CD8-positive, alpha-beta memory T cell (primary cell): ENCODE results near the gene P2RX5. TPM values are rescaled to one million over a fixed set of nuclear protein-coding genes. Genes with fewer than 3 reads are reported as not detected.

Experiments
- CTCF ChIA-PET: fragments of 350-600 bp; sonication (Branson Sonifier 250); formaldehyde crosslinking; loops from one replicate; lab custom pipeline; 2021; ENCODE audit warnings: antibody characterized with exemption; lab: Charles Lee
- POLR2A ChIA-PET: fragments of 350-600 bp; sonication (Branson Sonifier 250); formaldehyde crosslinking; loops from one replicate; lab custom pipeline; 2021; ENCODE audit warnings: antibody characterized with exemption; lab: Charles Lee
- DNase-seq, 5 donors: peaks; one replicate each; pipeline versions ENCODE4 v3.0.0 to v3.0.0-alpha.2; 2020 to 2022; ENCODE audit warnings: mixed read lengths in 1 of 5
- H3K27ac ChIP-seq: one replicate; pipeline ENCODE4 v1.7.0; 2013; ENCODE audit warnings: low read depth, mild to moderate bottlenecking, low read length, moderate library complexity
- H3K27me3 ChIP-seq: 2 replicates; pipeline ENCODE4 v1.7.0; 2013; ENCODE audit warnings: low read length, mild to moderate bottlenecking; ENCODE audit not compliant: insufficient read depth, poor library complexity, severe bottlenecking
- H3K36me3 ChIP-seq: 2 replicates; pipeline ENCODE4 v1.7.0; 2013; ENCODE audit warnings: mild to moderate bottlenecking, low read length, moderate library complexity; ENCODE audit not compliant: insufficient read depth
- H3K4me1 ChIP-seq: 2 replicates; pipeline ENCODE4 v1.7.0; 2013; ENCODE audit warnings: mild to moderate bottlenecking, low read length, moderate library complexity; ENCODE audit not compliant: insufficient read depth
- H3K4me3 ChIP-seq: 2 replicates; pipeline ENCODE4 v1.7.0; 2013; ENCODE audit warnings: mild to moderate bottlenecking, low read length
- H3K9me3 ChIP-seq: 2 replicates; pipeline ENCODE4 v1.7.0; 2013; ENCODE audit warnings: mild to moderate bottlenecking, low read length
- H3K27ac Mint-ChIP-seq, 8 donors: one replicate each; pipeline ENCODE4 v1.8.0; 2020 to 2021; ENCODE audit warnings: mixed read lengths in 8 of 8, mild to moderate bottlenecking in 6 of 8, inconsistent platforms in 3 of 8, moderate library complexity in 3 of 8
- H3K27me3 Mint-ChIP-seq, 2 donors: one replicate each; pipeline ENCODE4 v1.8.0; 2020 to 2021; ENCODE audit warnings: mixed read lengths in 2 of 2, mild to moderate bottlenecking in 1 of 2, moderate library complexity in 1 of 2
- H3K36me3 Mint-ChIP-seq, 3 donors: one replicate each; pipeline ENCODE4 v1.8.0; 2020 to 2021; ENCODE audit warnings: mixed read lengths in 3 of 3, inconsistent platforms in 1 of 3, mild to moderate bottlenecking in 1 of 3
- H3K4me1 Mint-ChIP-seq, 3 donors: one replicate each; pipeline ENCODE4 v1.8.0; 2020 to 2021; ENCODE audit warnings: mixed read lengths in 3 of 3, inconsistent platforms in 1 of 3, mild to moderate bottlenecking in 1 of 3
- H3K4me3 Mint-ChIP-seq, 7 donors: one replicate each; pipeline ENCODE4 v1.8.0; 2020 to 2021; ENCODE audit warnings: mixed read lengths in 7 of 7, mild to moderate bottlenecking in 6 of 7, moderate library complexity in 4 of 7, inconsistent platforms in 2 of 7
- H3K9me3 Mint-ChIP-seq, 5 donors: one replicate each; pipeline ENCODE4 v1.8.0; 2020 to 2022; ENCODE audit warnings: mixed read lengths in 5 of 5, mild to moderate bottlenecking in 3 of 5, moderate library complexity in 2 of 5, inconsistent platforms in 1 of 5
- polyA plus RNA-seq: library from polyadenylated mRNA; unstranded; fragments of 300-500 nt; fragmentation: Illumina TruSeq; gene quantifications from one replicate; pipeline ENCODE4 v1.2.3, GENCODE V29; 2021
- total RNA-seq, 2 experiments: library from RNA; stranded (reverse); gene quantifications; one replicate each; pipeline ENCODE4 v1.2.3, GENCODE V29; 2021

Gene P2RX5
- total and polyA plus RNA-seq, 3 experiments from 2014 or later: 9.8 to 37.4 (median 12.0) TPM

- Mint-ChIP-seq H3K36me3 (peaks cover 0 to 8% (median 0%) of the 10 kb centered on the region in 3 donors), H3K4me1 (peaks cover 10 to 14% (median 10%) of the 10 kb centered on the region in 3 donors), H3K4me3 (no peak overlapping the region), H3K27ac (peak overlapping the region in 1 of 8 donors; percentile 87), H3K9me3 (no peaks in the 10 kb centered on the region), H3K27me3 (no peaks in the 10 kb centered on the region)
- POLR2A ChIA-PET: no interaction called here
- Histone ChIP-seq H3K9me3 (no peaks in the 10 kb centered on the region), H3K36me3 (no peaks in the 10 kb centered on the region), H3K27me3 (no peaks in the 10 kb centered on the region), H3K4me1 (peaks cover 7% of the 10 kb centered on the region), H3K27ac (no peak overlapping the region), H3K4me3 (no peak overlapping the region)
- no peak for DNase-seq
- CTCF ChIA-PET: no interaction called here
Observed at GRCh38 chr17:3663102-3664011, 32.6 kb downstream of the P2RX5 start.

- Mint-ChIP-seq H3K9me3 (no peaks in the 10 kb centered on the region), H3K27ac (no peak overlapping the region), H3K27me3 (no peaks in the 10 kb centered on the region), H3K4me3 (no peak overlapping the region), H3K36me3 (peaks cover 0 to 10% (median 0%) of the 10 kb centered on the region in 3 donors), H3K4me1 (no peaks in the 10 kb centered on the region)
- Histone ChIP-seq H3K36me3 (no peaks in the 10 kb centered on the region), H3K9me3 (no peaks in the 10 kb centered on the region), H3K4me3 (no peak overlapping the region), H3K27me3 (no peaks in the 10 kb centered on the region), H3K4me1 (no peaks in the 10 kb centered on the region), H3K27ac (no peak overlapping the region)
- ChIA-PET CTCF (no interaction called here), POLR2A (no interaction called here)
- no peak for DNase-seq
Observed at GRCh38 chr17:3660311-3660891, 35.6 kb downstream of the P2RX5 start.

- H3K4me1 ChIP-seq: no peaks in the 10 kb centered on the region
- H3K27me3 ChIP-seq: no peaks in the 10 kb centered on the region
- Mint-ChIP-seq H3K9me3 (no peaks in the 10 kb centered on the region), H3K4me3 (no peak overlapping the region), H3K36me3 (peaks cover 0 to 9% (median 0%) of the 10 kb centered on the region in 3 donors), H3K4me1 (no peaks in the 10 kb centered on the region), H3K27me3 (no peaks in the 10 kb centered on the region), H3K27ac (no peak overlapping the region)
- H3K9me3 ChIP-seq: no peaks in the 10 kb centered on the region
- no peaks in the 10 kb centered on the region for H3K36me3 ChIP-seq
- no peak overlapping the region for H3K4me3 ChIP-seq
- H3K27ac ChIP-seq: no peak overlapping the region
- POLR2A ChIA-PET: no interaction called here
- CTCF ChIA-PET: no interaction called here
- no peak for DNase-seq
Observed at GRCh38 chr17:3659541-3660111, 36.3 kb downstream of the P2RX5 start.

GRCh38 chr17:3658784-3659449, 37.0 kb downstream of the P2RX5 start:
- ChIA-PET CTCF (no interaction called here), POLR2A (no interaction called here)

GRCh38 chr17:3657874-3658783, 37.8 kb downstream of the P2RX5 start:
- H3K4me1 ChIP-seq: no peaks in the 10 kb centered on the region
- no peaks in the 10 kb centered on the region for H3K27me3 Mint-ChIP-seq
- H3K27ac Mint-ChIP-seq: no peak overlapping the region
- peak overlapping the region in 1 of 7 donors; percentile 48 for H3K4me3 Mint-ChIP-seq
- H3K36me3 Mint-ChIP-seq: peaks cover 0 to 3% (median 0%) of the 10 kb centered on the region in 3 donors
- no peaks in the 10 kb centered on the region for H3K4me1 Mint-ChIP-seq
- no peaks in the 10 kb centered on the region for H3K36me3 ChIP-seq
- H3K9me3 Mint-ChIP-seq: no peaks in the 10 kb centered on the region
- no peak overlapping the region for H3K27ac ChIP-seq
- no peak for DNase-seq
- no peak overlapping the region for H3K4me3 ChIP-seq
- no peaks in the 10 kb centered on the region for H3K9me3 ChIP-seq
- ChIA-PET POLR2A (no interaction called here), CTCF (no interaction called here)
- H3K27me3 ChIP-seq: no peaks in the 10 kb centered on the region

More at GRCh38 chr17:3658784-3659449, 37.0 kb downstream of the P2RX5 start:
- Mint-ChIP-seq H3K4me3 (peak overlapping the region in 1 of 7 donors; percentile 48), H3K36me3 (peaks cover 0 to 3% (median 0%) of the 10 kb centered on the region in 3 donors), H3K27me3 (no peaks in the 10 kb centered on the region), H3K27ac (no peak overlapping the region), H3K9me3 (no peaks in the 10 kb centered on the region), H3K4me1 (no peaks in the 10 kb centered on the region)
- H3K36me3 ChIP-seq: no peaks in the 10 kb centered on the region
- no peak for DNase-seq
- no peak overlapping the region for H3K4me3 ChIP-seq
- H3K27ac ChIP-seq: no peak overlapping the region
- H3K27me3 ChIP-seq: no peaks in the 10 kb centered on the region
- no peaks in the 10 kb centered on the region for H3K9me3 ChIP-seq
- H3K4me1 ChIP-seq: no peaks in the 10 kb centered on the region

- ChIA-PET CTCF (no interaction called here), POLR2A (no interaction called here)
- no peaks in the 10 kb centered on the region for H3K4me1 Mint-ChIP-seq
- peaks cover 0 to 3% (median 0%) of the 10 kb centered on the region in 3 donors for H3K36me3 Mint-ChIP-seq
- H3K9me3 ChIP-seq: no peaks in the 10 kb centered on the region
- no peak for DNase-seq
- no peak overlapping the region for H3K27ac Mint-ChIP-seq
- no peak overlapping the region for H3K4me3 Mint-ChIP-seq
- H3K9me3 Mint-ChIP-seq: no peaks in the 10 kb centered on the region
- H3K4me3 ChIP-seq: no peak overlapping the region
- H3K36me3 ChIP-seq: no peaks in the 10 kb centered on the region
- no peaks in the 10 kb centered on the region for H3K27me3 Mint-ChIP-seq
- no peak overlapping the region for H3K27ac ChIP-seq
- H3K4me1 ChIP-seq: no peaks in the 10 kb centered on the region
- no peaks in the 10 kb centered on the region for H3K27me3 ChIP-seq
Observed at GRCh38 chr17:3657588-3657869, 38.4 kb downstream of the P2RX5 start.

GRCh38 chr17:3656755-3657587, 39.0 kb downstream of the P2RX5 start:
- POLR2A ChIA-PET: no interaction called here
- DNase-seq: no peak
- no peaks in the 10 kb centered on the region for H3K9me3 Mint-ChIP-seq

More at GRCh38 chr17:3656755-3657587, 39.0 kb downstream of the P2RX5 start:
- H3K4me3 Mint-ChIP-seq: peak overlapping the region in 1 of 7 donors; percentile 70
- no peaks in the 10 kb centered on the region for H3K36me3 ChIP-seq
- H3K9me3 ChIP-seq: no peaks in the 10 kb centered on the region
- CTCF ChIA-PET: no interaction called here
- H3K27ac Mint-ChIP-seq: peak overlapping the region in 1 of 8 donors; percentile 43
- H3K4me1 Mint-ChIP-seq: no peaks in the 10 kb centered on the region
- no peaks in the 10 kb centered on the region for H3K4me1 ChIP-seq
- H3K36me3 Mint-ChIP-seq: peaks cover 0 to 3% (median 0%) of the 10 kb centered on the region in 3 donors
- H3K27ac ChIP-seq: no peak overlapping the region
- H3K4me3 ChIP-seq: no peak overlapping the region
- no peaks in the 10 kb centered on the region for H3K27me3 ChIP-seq
- no peaks in the 10 kb centered on the region for H3K27me3 Mint-ChIP-seq
